ENCODE results near the gene ITGA3.

The ITGA3 gene

GRCh38 chr17:50093246-50093645, 37.3 kb downstream of the ITGA3 start:
- no peak for TF ChIP-seq CTCF (conservative IDR thresholded peaks at IDR 0.05; ENCODE audit: low read depth, low read length)
- DNase-seq (ENCODE audit: low read depth), result no peak
- no peak overlapping the region for H3K4me3 ChIP-seq (ENCODE audit: low read depth, low read length)

DNA sequence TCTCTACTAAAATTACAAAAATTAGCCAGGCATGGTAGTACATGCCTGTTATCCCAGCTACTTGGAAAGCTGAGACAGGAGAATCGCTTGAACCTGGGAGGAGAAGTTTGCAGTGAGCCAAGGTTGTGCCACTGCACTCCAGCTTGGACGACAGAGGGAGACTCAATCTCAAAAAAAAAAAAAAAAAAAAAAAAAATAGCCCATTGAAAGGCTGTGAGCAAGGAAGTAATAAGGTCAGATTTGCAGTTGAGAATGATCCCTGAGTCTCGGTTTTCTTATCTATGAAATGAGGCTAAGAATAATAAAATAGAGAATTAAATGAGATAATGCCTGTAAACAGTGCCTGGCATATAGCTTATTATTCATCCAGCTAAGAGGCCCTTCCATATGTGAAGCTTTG, 37.9 kb downstream of the ITGA3 start:
- no peak for TF ChIP-seq CTCF (conservative IDR thresholded peaks at IDR 0.05; ENCODE audit: low read depth, low read length)
- DNase-seq (ENCODE audit: low read depth), result no peak
- H3K4me3 ChIP-seq (ENCODE audit: low read depth, low read length), result no peak overlapping the region

DNA sequence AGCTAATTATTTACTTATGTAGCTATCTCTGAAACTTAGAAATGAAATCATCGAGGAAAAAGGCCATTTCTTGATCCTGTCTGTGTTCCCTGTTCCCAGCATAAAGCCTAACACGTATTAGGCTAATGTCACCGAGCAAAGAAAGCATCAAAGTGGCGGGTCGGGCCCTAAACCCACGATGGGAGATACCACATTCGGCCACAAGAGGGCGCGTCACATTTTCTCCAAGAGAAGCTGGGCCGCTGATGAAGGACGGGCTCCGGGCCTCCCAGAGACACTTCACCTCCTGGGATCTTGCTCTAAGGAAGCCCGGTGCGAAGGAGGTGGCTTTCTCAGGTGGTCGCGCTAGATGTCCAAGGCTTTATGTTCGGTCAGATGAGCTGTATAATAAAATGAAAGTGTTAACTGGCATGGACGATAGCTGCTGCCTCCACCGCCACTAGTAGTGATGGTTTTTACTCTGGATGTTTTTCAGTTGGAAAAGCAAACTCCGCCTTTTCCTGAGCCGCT, 38.4 kb downstream of the ITGA3 start:
- TF ChIP-seq CTCF (conservative IDR thresholded peaks at IDR 0.05; ENCODE audit: low read depth, low read length), result peak; percentile 79
- DNase-seq (ENCODE audit: low read depth), result peak; percentile 88
- peak overlapping the region; percentile 99 for H3K4me3 ChIP-seq (ENCODE audit: low read depth, low read length)

GRCh38 chr17:50094753-50095619, 39.1 kb downstream of the ITGA3 start, which contains the start of gene PDK2:
PDK2 (plus strand) TSS chr17:50095351; CDS start chr17:50095436, 85 bp downstream.
- peak; percentile 98 for DNase-seq (ENCODE audit: low read depth)
- peak within 1 kb of the TSS; percentile 99 for H3K4me3 ChIP-seq (ENCODE audit: low read depth, low read length)
- no peak for TF ChIP-seq CTCF (conservative IDR thresholded peaks at IDR 0.05; ENCODE audit: low read depth, low read length)

DNA sequence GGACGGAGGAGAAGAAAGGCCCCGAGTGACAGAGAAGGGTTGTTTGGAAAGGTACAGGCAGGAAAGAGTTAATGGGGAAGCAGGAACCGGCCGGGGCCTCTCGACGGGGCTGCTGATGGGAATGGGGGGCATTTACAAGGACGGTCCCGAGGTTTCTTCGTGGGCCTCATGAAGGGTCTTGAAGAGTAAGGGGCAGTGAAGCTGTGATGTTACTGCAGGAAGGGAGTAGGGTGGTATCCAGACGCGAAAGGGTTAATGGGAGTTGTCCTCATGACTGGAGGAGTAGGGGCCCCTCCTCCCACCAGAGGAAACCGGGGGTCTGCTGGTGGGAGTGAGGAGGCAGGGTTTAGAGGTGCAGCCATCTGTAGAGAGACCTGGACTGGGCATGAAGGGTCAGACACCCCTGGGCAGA, 39.7 kb downstream of the ITGA3 start:
- peak; percentile 40 for DNase-seq (ENCODE audit: low read depth)
- peak overlapping the region; percentile 99 for H3K4me3 ChIP-seq (ENCODE audit: low read depth, low read length)
- TF ChIP-seq CTCF (conservative IDR thresholded peaks at IDR 0.05; ENCODE audit: low read depth, low read length), result no peak

GRCh38 chr17:50096092-50096491, 40.2 kb downstream of the ITGA3 start:
- peak overlapping the region; percentile 99 for H3K4me3 ChIP-seq (ENCODE audit: low read depth, low read length)
- TF ChIP-seq CTCF (conservative IDR thresholded peaks at IDR 0.05; ENCODE audit: low read depth, low read length), result no peak
- no peak for DNase-seq (ENCODE audit: low read depth)
